HG03354 (cell line): Measurements from ENCODE around the gene CEBPG.

ENCODE experiments used
- ATAC-seq: cut with Tn5 transposase; IDR thresholded peaks from one replicate; pipeline ENCODE4 v1.9.1; 2021; ENCODE audit warnings: mild to moderate bottlenecking; ENCODE audit not compliant: unreplicated experiment, poor library complexity, severe bottlenecking

The CEBPG gene

DNA sequence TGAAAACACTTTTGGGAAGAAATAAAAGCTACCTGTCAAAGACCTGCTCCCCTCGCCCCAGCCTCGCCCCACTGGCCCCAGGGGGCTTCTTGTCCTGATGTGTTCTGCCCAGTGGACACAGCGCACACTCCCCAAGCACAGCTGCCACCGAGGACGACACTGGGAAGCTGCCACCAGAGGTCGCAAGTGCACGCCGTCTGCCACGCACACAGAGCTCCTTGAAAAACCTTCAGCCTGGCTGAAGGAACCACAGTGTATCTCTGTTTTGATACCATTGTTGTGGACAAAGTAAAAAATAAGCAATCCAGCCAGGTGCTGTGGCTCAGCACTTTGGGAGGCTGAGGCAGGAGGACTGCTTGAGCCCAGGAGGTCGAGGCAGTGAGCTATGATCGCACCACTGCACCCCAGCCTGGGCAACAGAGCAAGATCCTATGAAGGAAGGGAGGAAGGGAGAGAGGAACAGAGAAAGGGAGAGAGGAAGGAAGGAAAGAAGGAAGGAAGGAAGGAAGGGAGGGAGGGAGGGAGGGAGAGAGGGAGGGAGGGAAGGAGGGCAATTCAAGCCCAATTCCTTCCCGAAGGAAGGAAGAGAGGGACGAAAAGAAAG is 57.3 kb downstream of the CEBPG start:
- ATAC-seq = peak; percentile 72

DNA sequence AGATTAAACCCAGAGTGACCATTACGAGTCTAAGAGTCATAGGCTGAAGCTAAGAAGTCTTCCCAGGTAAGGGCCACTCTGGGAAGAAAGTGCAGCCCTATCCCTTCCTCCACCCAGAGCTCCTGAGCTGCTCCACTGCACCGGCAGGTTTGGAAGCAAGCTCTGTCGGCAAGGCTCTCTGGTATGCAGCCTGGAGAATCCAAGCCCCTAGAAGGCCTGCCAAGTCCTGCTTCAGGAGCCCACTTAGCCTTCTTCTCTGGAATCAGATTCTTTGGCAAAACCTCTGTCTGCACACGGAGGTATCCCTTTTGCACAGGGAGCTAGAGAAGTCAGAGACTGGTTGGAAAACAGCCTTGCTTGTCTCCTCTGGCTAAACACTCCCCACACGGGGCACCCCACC is 58.5 kb downstream of the CEBPG start:
- no peak for ATAC-seq
